HEK293 (cell line): ENCODE data around the gene C3orf52.

Experiments
- GLI4 ChIP-seq: fragments of 450-650 bp; formaldehyde crosslinking; IDR thresholded peaks from 2 replicates; pipeline ENCODE4 v1.5.1; 2016; ENCODE audit warnings: missing biosample characterization, missing genetic modification characterization
- ZNF138 ChIP-seq: fragments of 450-650 bp; formaldehyde crosslinking; IDR thresholded peaks from 2 replicates; pipeline ENCODE4 v1.5.1; 2016; ENCODE audit warnings: missing biosample characterization, missing genetic modification characterization, borderline replicate concordance
- ZNF239 ChIP-seq: fragments of 450-650 bp; formaldehyde crosslinking; IDR thresholded peaks from 2 replicates; pipeline ENCODE4 v1.5.1; 2016; ENCODE audit warnings: missing biosample characterization, missing genetic modification characterization
- ZNF664 ChIP-seq: fragments of 450-650 bp; formaldehyde crosslinking; IDR thresholded peaks from 2 replicates; pipeline ENCODE4 v1.5.1; 2016; ENCODE audit warnings: missing biosample characterization, missing genetic modification characterization
- ZNF76 ChIP-seq: fragments of 450-650 bp; formaldehyde crosslinking; IDR thresholded peaks from 2 replicates; pipeline ENCODE4; 2016; ENCODE audit warnings: low read depth, missing biosample characterization, missing genetic modification characterization, borderline replicate concordance
- ZNF768 ChIP-seq: fragments of 450-650 bp; formaldehyde crosslinking; IDR thresholded peaks from 2 replicates; pipeline ENCODE4 v1.5.1; 2018; ENCODE audit warnings: missing biosample characterization, mild to moderate bottlenecking, missing genetic modification characterization
- TF ChIP-seq, protein P1 (sequence below): fragments of 450-650 bp; formaldehyde crosslinking; IDR thresholded peaks from 2 replicates; pipeline ENCODE4 v1.5.1; 2016; ENCODE audit warnings: missing biosample characterization, missing genetic modification characterization
- TF ChIP-seq, protein P2 (sequence below): fragments of 450-650 bp; formaldehyde crosslinking; IDR thresholded peaks from 2 replicates; pipeline ENCODE4 v1.5.1; 2016; ENCODE audit warnings: missing biosample characterization, missing genetic modification characterization
- TF ChIP-seq, protein P3 (sequence below): fragments of 450-650 bp; formaldehyde crosslinking; IDR thresholded peaks from 2 replicates; pipeline ENCODE4 v1.5.1; 2016; ENCODE audit warnings: missing biosample characterization, missing genetic modification characterization
- TF ChIP-seq, protein P4 (sequence below): fragments of 450-650 bp; formaldehyde crosslinking; IDR thresholded peaks from 2 replicates; pipeline ENCODE4 v1.5.1; 2016; ENCODE audit warnings: missing biosample characterization, missing genetic modification characterization

DNA sequence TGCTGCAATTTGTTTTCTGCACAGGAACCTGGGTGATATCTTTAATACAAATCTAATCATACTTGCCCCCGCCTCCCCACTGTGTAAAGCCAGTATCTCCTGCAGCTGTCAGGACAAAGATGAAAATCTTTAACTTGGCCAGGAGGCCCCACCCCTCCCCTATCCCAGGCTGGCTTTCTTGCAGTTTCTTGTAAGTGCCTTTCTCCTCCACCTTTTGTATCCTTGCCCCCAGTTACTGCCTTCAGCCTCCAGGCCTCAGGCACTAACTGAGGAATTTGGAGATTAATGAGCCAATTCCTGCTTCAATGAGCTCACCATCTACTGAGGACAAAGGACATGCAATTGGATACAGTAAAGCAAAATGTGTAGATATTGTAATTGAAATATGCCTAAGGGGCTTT, 40.3 kb downstream of the C3orf52 start:
- TF ChIP-seq, protein P1, sequence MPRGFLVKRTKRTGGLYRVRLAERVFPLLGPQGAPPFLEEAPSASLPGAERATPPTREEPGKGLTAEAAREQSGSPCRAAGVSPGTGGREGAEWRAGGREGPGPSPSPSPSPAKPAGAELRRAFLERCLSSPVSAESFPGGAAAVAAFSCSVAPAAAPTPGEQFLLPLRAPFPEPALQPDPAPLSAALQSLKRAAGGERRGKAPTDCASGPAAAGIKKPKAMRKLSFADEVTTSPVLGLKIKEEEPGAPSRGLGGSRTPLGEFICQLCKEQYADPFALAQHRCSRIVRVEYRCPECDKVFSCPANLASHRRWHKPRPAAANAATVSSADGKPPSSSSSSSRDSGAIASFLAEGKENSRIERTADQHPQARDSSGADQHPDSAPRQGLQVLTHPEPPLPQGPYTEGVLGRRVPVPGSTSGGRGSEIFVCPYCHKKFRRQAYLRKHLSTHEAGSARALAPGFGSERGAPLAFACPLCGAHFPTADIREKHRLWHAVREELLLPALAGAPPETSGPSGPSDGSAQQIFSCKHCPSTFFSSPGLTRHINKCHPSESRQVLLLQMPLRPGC (tag by site-specific recombination), result no peak
- TF ChIP-seq, protein P2, sequence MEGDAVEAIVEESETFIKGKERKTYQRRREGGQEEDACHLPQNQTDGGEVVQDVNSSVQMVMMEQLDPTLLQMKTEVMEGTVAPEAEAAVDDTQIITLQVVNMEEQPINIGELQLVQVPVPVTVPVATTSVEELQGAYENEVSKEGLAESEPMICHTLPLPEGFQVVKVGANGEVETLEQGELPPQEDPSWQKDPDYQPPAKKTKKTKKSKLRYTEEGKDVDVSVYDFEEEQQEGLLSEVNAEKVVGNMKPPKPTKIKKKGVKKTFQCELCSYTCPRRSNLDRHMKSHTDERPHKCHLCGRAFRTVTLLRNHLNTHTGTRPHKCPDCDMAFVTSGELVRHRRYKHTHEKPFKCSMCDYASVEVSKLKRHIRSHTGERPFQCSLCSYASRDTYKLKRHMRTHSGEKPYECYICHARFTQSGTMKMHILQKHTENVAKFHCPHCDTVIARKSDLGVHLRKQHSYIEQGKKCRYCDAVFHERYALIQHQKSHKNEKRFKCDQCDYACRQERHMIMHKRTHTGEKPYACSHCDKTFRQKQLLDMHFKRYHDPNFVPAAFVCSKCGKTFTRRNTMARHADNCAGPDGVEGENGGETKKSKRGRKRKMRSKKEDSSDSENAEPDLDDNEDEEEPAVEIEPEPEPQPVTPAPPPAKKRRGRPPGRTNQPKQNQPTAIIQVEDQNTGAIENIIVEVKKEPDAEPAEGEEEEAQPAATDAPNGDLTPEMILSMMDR (tag by site-specific recombination), result no peak
- no peak for TF ChIP-seq ZNF76
- TF ChIP-seq ZNF768, result no peak
- no peak for TF ChIP-seq ZNF664 (tag by site-specific recombination)
- TF ChIP-seq ZNF239, result no peak
- TF ChIP-seq GLI4 (tag by site-specific recombination), result no peak
- TF ChIP-seq, protein P3, sequence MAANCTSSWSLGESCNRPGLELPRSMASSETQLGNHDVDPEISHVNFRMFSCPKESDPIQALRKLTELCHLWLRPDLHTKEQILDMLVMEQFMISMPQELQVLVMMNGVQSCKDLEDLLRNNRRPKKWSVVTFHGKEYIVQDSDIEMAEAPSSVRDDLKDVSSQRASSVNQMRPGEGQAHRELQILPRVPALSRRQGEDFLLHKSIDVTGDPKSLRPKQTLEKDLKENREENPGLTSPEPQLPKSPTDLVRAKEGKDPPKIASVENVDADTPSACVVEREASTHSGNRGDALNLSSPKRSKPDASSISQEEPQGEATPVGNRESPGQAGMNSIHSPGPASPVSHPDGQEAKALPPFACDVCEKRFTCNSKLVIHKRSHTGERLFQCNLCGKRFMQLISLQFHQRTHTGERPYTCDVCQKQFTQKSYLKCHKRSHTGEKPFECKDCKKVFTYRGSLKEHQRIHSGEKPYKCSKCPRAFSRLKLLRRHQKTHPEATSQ (tag by site-specific recombination), result no peak
- no peak for TF ChIP-seq ZNF138
- TF ChIP-seq, protein P4, sequence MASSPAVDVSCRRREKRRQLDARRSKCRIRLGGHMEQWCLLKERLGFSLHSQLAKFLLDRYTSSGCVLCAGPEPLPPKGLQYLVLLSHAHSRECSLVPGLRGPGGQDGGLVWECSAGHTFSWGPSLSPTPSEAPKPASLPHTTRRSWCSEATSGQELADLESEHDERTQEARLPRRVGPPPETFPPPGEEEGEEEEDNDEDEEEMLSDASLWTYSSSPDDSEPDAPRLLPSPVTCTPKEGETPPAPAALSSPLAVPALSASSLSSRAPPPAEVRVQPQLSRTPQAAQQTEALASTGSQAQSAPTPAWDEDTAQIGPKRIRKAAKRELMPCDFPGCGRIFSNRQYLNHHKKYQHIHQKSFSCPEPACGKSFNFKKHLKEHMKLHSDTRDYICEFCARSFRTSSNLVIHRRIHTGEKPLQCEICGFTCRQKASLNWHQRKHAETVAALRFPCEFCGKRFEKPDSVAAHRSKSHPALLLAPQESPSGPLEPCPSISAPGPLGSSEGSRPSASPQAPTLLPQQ (tag by site-specific recombination), result no peak
